ENCODE data around the gene RNU1-1.
"Not testable (repeated sequence)": the region's sequence is repeated elsewhere in the genome, so short reads cannot be mapped to it uniquely, and the experiment has no call there.

The RNU1-1 gene

DNA sequence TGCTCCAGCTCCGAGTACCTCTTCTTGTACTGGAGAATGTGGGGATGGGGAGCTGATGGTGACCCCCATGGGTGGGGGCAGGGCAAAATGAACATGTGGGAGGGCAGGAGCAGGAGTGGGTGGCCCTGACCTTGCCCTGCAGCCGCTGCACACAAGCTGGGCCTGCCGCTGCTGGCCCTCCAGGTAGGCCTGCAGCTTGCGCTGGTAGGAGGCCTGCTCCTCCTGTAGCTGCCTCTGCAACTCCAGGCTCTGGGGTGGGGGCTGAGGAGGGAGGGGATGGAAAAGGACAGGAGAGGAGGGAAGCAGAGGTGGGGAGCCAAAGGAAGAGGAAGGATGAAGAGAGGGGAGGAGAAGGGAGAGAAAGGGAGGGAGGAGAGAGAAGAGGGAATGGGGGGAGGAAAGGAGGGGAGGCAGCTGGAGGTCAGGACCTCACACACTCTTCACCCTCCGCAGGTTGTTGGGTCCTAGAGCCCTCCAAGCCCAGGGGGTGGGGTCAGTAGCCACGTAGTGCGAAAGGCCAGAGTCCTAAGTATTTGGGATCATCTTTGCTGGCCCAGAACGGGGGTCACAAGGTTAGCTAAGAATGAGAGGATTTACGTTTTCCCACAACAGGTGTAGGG is 22.9 kb downstream of the RNU1-1 start:
- no peak for DNase-seq

- not testable (repeated sequence) for DNase-seq
Measured at GRCh38 chr1:16489195-16489880, 24.7 kb downstream of the RNU1-1 start.

DNA sequence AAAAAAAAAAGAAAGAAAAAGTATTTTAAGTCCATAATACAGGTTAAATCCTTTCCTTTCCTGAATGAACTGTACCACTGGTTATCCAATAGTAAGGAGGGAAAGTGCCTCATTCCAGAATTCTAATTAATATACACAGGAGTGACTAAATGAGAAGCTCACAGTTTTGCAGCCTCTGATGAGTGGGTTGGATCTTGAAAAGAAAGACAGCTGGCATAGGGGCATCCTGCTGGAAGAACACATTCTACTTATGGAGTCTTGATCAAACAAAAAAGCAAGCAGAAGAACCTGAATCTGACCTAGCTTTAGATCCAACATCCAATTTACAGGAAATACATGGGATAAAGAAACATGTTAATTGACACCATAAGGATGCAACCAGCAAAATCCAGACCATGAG is 27.1 kb downstream of the RNU1-1 start:
- not testable (repeated sequence) for DNase-seq

DNA sequence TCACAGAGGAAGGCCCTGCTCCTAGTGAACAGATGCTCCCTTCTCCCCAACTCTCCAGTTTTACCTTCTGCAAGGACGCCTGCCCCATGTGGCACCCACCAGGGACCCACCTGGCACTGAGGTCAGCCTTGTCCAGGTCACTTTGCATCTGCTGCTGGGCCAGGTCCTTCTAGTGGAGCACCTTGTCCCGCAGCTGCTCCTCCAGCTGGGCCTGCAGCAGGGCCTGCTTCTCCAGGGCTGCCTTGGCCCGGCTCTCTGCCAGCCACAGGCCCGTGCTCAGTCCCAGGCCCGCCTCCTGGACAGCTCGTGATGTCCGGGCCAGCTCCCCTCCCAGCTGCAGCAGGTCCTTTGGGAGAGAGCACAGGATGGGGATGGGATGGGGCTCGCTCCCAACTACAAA is 27.8 kb downstream of the RNU1-1 start:
- DNase-seq, result not testable (repeated sequence)

DNA sequence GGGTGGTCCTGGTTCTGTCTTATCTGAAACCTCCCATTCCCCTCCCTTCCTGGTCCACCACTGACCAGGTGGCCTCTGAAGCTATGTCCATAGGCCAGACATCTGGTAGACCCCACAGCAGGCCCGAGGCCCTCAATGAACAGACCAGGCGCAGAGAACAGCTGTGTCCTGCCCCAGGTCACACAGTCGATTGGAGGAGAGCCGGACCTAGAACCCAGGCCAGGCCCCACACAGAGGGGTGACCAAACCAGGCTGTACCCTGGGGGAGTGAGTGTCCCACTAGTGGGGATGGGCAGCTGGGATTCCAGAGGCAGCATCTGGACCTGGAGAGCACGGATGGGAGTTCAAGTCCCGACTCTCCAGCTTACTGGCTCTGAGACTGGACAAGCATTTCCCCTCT is 29.2 kb downstream of the RNU1-1 start:
- DNase-seq, result no peak

GRCh38 chr1:16484501-16484835 is 29.6 kb downstream of the RNU1-1 start:
- DNase-seq, result no peak

- not testable (repeated sequence) for DNase-seq
Measured at GRCh38 chr1:16483639-16484500, 30.2 kb downstream of the RNU1-1 start.

GRCh38 chr1:16483146-16483545 is 30.9 kb downstream of the RNU1-1 start:
- not testable (repeated sequence) for DNase-seq

DNA sequence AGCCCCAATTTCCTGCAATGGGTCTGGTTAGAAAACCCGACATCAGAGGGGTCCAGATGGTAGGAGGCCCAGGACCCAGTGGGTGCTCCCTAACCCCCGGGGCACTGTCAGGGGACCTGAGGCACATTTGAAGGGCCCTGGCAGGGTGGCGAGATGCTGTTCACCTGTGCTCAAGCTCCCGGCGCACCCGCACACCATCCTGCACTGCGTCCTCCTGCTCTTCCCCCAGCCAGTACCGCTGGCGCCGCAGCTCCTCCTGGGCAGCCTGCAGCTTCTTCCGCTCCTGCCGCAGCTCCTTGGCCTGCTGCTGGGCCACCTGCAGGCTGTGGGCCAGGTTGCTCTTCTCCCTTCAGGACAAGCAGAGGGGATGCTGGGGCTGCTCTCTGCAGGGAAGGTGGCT is 36.0 kb downstream of the RNU1-1 start:
- DNase-seq, result no peak

GRCh38 chr1:16475771-16476770 is 38.0 kb downstream of the RNU1-1 start:
- DNase-seq, result not testable (repeated sequence)

DNA sequence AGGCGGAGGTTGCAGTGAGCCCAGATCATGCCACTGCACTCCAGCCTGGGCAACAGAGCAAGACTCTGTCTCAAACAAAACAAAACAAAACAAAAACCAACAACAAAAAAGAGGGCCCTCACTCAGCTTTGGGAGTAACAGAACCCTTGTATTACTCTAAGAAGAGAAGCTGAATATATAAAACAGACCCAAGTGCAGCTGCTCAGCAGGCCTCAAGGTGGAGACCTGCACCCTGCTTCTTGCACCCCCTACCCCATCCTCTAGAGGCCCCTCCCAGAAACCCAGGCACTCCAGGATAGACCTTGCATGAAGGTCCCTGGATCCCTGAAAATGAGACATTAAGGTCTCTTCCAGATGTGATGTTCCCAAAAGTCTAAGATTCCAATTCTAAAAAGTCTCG is 39.2 kb downstream of the RNU1-1 start:
- DNase-seq, result not testable (repeated sequence)

- no peak for DNase-seq
Measured at GRCh38 chr1:16474166-16474800, 39.8 kb downstream of the RNU1-1 start.

GRCh38 chr1:16468558-16468957 is 45.5 kb downstream of the RNU1-1 start:
- DNase-seq, result no peak

- no peak for DNase-seq
Measured at GRCh38 chr1:16464917-16465625, 49.0 kb downstream of the RNU1-1 start.

Measured in GOT3 (cell line).